Adipose tissue (tissue), 3 donors: ENCODE results near the gene PRPF40A. TPM values are rescaled to one million over a fixed set of nuclear protein-coding genes. Genes with fewer than 3 reads are reported as not detected.

Experiments
- H3K27ac ChIP-seq: one replicate; pipeline ENCODE4 v1.5.1; 2013; ENCODE audit warnings: low read depth, low read length
- WGBS, 3 donors: extraction: QIAGEN DNeasy Blood & Tissue Kit; methylation state at CpG; one replicate each; pipeline ENCODE4 v1.1.7; 2013; 5-methylcytosine and 5-hydroxymethylcytosine counted together
- polyA plus RNA-seq, 3 donors: library from polyadenylated mRNA; stranded (reverse); fragments of 200-250 nt; gene quantifications; one replicate each; pipeline ENCODE4 v1.2.3, GENCODE V29; 2013
- donor health status: healthy with polysubstance abuse.
- donor health status: Bipolar disorder and iron deficiency.
- donor health status: healthy.

PRPF40A gene
- polyA plus RNA-seq, 3 donors = 16.8 to 26.1 (median 18.1) TPM

DNA sequence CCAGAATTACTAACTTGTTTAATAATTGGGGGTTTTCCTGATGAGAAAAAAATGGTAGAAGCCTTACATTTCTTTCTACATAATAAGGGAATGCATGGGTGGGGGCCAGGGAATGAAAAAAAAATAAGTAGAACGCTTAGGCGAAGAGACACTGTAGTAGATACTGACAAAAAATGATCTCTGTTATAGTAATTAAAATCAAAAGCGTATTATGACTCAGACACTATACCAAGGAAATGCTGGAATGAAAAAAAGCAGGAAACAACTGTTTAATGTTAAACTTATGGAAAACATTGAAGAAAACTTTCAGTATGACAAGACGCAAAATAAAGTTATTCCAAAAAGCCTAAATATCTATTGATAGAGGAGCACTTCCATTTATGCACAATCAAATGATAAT is 42.9 kb downstream of the PRPF40A start:
- H3K27ac ChIP-seq = no peak overlapping the region
- 90 to 91% (median 90%) methylated on average over 4 of the region's 4 CpGs for WGBS, 3 donors

DNA sequence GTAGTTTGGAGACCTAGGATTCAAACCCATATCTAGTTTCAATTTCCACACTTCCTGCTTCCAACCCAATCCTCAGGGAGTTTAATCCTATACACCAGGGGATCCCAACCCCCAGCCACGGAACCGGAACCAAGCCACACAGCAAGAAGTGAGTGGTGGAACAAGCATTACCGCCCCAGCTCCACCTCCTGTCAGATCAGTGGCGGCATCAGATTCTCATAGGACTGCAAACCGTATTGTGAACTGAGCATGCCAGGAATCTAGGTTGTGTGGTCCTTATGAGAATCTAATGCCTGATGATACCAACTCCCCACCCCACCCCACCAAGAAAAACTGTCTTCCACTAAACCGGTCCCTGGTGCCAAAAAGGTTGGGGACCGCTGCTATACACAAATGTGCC is 52.5 kb downstream of the PRPF40A start:
- H3K27ac ChIP-seq = no peak overlapping the region
- 92 to 95% (median 93%) methylated on average over 7 of the region's 7 CpGs for WGBS, 3 donors

DNA sequence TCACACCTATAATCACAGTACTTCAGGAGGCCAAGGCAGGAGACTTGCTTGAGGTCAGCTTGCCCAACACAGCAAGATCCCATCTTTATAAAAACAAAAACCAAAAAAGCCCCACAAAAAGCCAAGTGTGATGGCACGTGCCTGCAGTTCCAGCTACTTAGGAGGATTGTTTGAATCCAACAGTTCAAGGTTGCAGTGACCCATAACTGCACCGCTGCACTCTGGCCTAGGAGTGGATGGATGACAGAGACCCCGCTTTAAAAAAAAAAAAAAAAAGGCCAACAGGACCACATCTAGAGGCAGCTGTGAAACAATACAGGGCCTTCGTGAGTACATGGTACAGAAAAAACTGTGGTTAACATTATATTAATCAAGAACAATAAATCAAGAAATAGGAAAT is 56.2 kb downstream of the PRPF40A start:
- H3K27ac ChIP-seq = no peak overlapping the region
- 88 to 97% (median 91%) methylated on average over 4 of the region's 4 CpGs for WGBS, 3 donors

DNA sequence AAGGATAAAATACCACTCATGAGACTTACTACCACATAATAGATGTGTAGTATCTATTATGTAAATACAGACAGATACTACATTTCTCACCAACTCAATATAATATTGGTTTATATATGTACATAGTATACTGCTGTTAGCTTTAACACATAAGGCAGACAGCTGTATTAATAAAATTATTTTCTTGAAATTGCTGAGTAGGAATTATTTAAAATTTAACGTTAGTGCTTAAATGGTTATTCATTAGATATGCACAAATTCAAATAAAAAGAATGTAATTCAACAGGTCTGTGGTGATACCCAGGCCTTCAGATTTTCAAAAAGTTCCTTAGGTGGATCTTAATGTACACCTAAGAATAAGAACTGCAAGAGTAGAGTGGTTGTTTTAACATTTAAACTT is 59.0 kb downstream of the PRPF40A start:
- WGBS, 3 donors = 80 to 82% (median 81%) methylated on average over 1 of the region's 1 CpG
- H3K27ac ChIP-seq = no peak overlapping the region

DNA sequence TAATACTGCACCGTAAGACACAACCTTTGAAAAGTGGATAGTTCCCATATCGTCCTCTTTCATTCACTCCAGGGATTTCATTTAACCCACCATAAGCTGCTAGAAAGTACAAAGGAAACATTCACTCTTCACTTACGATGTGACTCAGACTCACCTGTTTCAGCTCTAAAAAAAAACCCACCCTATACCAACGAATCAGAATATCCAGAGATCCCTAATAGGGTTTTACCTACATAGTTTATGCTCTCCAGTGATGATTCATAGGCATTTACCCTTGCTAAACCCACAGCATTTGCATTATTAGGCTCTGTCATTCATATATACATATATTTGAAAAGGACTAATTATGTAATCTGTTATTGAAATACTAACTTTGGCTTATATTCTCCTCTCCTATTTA is 60.2 kb downstream of the PRPF40A start:
- 76 to 84% (median 83%) methylated on average over 4 of the region's 4 CpGs for WGBS, 3 donors
- H3K27ac ChIP-seq = no peak overlapping the region

DNA sequence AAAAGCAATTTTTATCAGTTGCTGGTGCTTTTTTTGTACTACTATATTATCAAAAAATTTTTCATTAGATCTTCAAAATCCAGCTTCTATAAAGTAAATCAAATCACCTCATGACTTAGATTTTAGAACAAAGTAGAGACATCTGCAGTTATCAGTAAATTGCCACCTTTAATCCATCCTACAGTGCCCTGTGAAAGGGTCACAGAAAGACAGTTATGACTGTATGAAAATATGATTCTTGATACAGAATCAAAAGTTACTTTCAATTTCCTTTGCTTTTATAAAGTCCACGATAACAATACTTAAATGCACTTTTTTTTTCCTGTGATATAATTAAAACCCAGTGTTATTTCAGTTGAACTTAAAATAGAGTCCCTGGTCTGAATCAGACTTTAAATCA is 61.4 kb downstream of the PRPF40A start:
- 84 to 93% (median 84%) methylated on average over 1 of the region's 1 CpG for WGBS, 3 donors
- H3K27ac ChIP-seq = no peak overlapping the region

DNA sequence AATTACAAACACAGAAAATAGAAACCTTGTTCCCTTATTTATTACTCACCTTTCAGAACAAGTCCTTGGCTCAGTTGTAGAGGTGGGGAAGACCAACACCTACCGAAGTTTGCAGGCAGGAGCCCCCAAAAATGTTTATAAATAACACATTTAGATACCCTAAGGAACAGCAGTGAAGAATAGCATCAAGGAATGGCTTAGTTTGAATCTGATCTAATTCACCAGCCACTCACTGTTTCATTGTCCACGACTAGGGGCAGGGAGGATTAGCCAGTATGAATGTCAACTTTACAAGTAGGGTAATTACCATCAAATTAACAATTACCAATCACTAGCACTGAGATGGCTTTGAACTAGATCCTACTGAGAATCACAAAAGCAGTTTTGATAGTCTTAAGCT is 65.4 kb downstream of the PRPF40A start:
- 71 to 80% (median 71%) methylated on average over 2 of the region's 2 CpGs for WGBS, 3 donors
- H3K27ac ChIP-seq = no peak overlapping the region

DNA sequence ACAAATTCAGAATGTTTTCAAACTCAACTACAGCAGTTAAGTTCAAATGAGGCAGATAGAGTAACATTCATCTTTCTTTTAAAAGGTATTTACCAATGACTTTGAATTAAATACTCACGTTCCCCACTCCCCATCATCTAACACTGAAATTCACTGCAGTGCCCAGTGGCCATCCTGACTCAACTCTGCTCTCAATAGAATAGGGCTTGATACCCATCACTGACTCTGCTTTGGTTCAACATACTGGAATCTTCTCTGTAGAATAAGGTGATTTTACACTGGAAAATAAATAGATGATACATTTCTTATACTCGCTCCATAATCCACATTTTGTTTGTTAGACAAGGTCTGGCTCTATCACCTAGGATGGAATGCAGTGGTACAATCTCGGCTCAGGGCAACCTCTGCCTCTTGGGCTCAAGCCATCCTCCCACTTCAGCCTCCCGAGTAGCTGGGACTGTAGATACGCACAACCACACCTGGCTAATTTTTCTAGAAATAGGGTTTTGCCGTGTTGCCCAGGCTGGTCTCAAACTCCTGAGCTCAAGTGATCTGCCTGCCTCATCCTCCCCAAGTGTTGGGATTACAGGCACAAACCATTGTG is 66.4 kb downstream of the PRPF40A start:
- H3K27ac ChIP-seq = no peak overlapping the region

DNA sequence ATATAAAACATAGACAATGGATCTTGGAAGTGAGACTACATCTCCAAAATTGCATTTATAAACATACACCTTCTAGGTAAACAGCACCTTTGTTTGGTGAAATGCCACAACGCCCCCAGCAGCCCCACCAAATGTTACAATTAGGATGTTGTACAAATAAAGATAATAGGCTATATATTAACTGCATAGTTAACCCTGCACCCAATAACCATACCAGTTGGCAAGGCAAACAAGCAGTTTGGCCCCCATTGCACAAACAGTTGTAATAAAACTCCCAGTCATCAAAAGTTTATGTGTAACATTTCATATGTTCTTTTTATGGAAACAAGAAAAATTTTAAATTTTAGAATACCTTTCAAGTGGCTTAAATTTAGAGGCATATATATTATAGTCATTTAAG is 67.3 kb downstream of the PRPF40A start:
- WGBS, 3 donors = 41 to 86% (median 84%) methylated on average over 1 of the region's 1 CpG
- no peak overlapping the region for H3K27ac ChIP-seq

More for the DNA sequence above, 66.4 kb downstream of the PRPF40A start:
- 93 to 96% (median 94%) methylated on average over 6 of the region's 6 CpGs for WGBS, 3 donors

DNA sequence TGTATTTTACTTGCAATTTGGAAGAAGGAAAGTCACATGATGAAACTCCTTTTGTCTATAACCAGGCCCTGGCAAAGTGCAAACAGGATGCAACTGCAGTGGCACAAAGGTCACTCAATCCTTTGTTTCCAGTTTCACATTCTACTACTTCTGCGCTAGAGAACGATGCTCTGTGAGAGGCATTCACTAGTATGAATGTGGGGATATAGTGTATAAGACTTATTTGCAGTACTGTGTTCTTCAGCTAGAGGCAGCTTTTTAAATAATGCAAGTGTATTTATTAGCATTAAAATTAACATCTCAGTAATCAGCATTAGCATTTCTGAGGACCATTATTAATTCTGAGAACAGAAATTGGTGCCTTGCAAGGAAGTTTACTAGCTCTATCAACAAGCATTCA is 68.9 kb downstream of the PRPF40A start:
- WGBS, 3 donors = 17 to 27% (median 20%) methylated on average over 2 of the region's 2 CpGs
- H3K27ac ChIP-seq = no peak overlapping the region

DNA sequence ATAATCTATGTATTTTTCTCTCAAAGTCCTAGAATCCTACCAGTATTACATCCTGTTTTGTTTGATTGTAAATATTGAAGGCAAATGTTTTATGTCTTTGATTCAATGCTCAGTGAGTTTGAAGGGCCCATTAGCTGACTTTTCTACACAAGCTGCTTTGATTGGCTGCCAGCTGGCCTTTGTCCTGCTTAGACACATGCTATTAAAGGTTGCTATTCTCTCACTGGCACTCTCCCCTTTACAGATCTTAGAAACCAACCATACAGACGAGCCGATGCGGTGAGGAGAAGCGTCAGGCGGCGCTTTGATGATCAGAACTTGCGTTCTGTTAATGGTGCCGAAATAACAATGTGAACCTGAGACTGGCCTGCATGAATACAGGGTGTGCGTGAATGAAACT is 69.7 kb downstream of the PRPF40A start:
- 25 to 72% (median 54%) methylated on average over 9 of the region's 9 CpGs for WGBS, 3 donors
- no peak overlapping the region for H3K27ac ChIP-seq

DNA sequence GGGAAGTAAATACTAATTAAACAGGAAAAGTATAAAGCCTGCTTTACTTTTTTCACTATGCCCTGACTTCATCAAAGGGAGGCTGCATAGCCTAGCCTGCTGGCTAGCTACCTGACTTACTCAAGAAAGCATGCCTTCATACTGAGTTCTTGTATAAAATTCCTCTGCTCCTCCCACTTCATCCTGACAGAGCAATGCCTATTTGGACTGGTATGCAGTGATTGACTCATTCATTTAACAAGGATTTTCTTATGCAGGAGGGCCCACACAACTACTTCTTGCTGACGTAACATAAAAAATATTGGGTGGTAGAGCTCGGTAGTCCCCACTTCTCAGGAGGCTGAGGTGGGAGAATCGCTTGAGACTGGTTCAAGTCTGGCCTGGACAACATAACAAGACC is 70.5 kb downstream of the PRPF40A start:
- H3K27ac ChIP-seq = no peak overlapping the region

DNA sequence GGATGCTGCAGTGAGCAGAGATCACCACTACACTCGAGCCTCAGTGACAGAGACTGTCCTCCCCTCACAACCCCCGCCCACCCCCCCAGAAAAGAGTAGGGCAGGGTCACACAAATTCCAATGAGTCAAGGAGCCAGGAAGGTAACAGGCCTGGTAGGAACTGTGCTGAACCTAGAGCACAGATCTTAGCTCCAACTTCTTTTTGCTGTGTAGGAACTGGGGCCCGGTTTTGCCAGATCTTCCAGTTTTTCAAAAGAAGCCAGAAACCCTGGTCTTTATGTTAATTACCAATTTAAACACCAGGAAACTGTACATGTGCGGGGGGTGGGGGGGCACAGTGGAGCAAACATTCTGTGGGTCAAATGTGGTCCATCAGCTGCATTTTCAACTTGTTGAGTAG is 71.0 kb downstream of the PRPF40A start:
- 66 to 70% (median 70%) methylated on average over 4 of the region's 4 CpGs for WGBS, 3 donors
- no peak overlapping the region for H3K27ac ChIP-seq

More for the DNA sequence above, 70.5 kb downstream of the PRPF40A start:
- 82 to 93% (median 87%) methylated on average over 3 of the region's 3 CpGs for WGBS, 3 donors

DNA sequence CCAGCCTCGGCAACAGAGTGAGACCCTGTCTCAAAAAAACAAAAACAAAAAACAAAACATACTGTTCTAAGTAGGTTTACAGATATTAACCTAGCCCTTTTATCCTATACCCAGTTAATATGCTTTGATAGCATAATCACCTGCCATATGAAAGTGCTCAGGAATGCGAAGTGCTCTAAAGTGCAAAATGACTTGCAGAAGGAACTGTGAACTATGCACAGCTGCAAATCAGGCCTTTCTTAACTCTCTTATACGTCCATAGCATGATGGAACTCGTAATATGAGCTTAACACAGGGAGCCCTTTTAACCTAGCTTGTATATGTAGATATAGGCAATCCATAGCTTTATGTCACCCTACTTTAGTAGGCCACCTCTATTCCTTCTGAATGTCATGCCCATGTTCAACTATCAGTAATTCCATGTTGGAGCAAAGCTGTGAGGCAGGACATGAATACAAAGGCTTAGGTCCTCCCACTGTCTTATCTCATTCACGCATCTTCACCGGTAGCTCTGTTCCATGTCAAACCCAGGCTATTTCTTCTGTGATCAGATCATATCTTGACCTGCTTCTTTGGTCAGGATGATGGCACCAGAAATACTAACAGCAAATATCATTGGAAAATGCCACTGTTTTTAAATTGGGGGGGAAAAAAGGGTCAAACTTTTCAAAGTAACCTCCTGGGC is 72.9 kb downstream of the PRPF40A start:
- no peak overlapping the region for H3K27ac ChIP-seq
- WGBS, 3 donors = 92 to 97% (median 96%) methylated on average over 6 of the region's 6 CpGs

DNA sequence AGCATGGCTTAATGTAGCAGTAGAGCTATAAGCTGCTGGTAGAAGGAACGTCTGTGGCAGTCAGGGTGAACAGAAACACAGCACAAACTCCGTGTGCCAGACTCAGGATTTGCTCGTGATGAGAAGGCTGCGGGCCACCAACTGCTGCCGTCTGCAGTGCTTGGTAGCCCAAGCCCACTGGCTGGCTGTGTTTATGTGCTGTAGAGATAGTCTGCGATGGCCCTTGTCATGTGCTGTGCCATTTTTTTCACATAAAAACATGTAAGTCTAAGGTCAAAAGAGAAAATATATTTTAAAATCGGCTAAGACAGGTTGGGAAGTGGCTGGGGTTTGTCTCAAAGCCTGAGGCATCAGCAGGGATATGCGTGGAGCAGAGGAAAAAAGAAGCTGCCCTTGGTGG is 78.7 kb downstream of the PRPF40A start:
- no peak overlapping the region for H3K27ac ChIP-seq
- whole genome bisulfite sequencing, 3 donors = 70 to 79% (median 77%) methylated on average over 8 of the region's 8 CpGs

DNA sequence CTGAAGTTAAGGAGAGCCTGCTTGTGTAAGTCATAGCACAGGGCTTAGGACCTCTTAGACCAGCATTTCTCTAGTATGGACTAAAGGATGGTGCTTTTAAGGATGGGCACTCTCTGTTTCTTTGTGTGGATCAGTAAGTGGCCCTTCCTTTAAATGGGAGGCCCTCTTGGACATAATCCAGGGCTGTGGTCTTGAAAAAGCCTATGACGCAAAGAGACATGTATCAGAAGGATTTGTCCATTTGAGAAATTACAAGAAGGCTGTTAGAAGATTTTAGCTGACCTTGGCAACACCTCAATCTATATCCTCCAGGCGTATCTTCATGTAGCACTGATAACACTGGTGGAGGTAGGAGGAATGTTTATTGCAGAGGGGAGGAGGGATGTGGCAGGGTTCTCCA is 79.2 kb downstream of the PRPF40A start:
- H3K27ac ChIP-seq = no peak overlapping the region
- 76 to 84% (median 81%) methylated on average over 2 of the region's 2 CpGs for WGBS, 3 donors

DNA sequence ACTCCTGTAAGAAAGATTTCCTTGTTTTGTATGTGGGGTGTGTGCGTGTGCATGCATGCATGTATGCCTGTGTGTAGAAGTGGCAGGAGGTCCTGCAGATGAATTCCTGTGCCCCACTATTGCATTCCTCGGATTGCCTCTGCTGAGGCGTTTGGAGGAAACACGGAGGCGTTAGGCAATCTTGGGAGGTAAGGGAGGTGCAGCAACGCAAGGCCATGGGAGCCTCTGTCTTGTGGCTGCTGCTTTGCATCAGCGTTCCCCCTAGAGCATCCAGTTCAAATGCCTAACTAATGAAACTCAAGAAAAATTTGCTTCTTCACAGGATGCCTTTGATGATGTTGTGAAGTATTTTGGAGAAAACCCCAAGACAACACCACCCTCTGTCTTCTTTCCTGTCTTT is 80.0 kb downstream of the PRPF40A start:
- WGBS, 3 donors = 78 to 88% (median 83%) methylated on average over 7 of the region's 7 CpGs
- H3K27ac ChIP-seq = no peak overlapping the region

DNA sequence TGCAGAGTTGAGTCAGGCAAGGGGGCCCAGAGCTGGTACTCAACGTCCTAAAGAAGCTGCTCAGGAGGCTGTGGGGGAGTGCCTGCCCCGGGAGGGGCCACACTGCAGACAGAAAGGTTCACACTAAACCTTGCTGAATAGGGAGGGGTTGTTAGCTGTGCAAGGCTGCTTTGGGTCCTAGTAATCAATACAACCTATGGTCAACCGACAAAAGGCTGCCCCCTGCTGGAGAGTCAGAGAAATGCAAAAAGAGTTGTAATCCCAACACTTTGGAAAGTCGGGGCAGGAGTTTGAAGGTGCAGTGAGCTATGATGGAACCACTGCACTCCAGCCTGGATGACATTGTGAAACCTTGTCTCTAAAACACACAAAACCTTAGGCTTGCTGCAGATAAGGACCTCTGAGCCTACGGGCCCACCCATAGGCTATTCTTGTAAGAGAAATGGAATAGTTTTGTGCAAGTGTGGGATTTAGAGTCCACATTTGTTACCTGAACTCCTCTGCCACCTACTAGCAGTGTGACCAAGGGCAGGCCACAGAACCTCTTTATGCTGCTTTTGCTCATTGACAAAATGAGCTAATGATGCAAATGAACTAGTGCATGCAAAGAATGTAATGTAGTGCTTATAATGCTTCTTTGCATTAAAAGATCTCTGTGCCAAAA is 81.5 kb downstream of the PRPF40A start:
- WGBS, 3 donors = 22 to 33% (median 32%) methylated on average over 5 of the region's 5 CpGs
- no peak overlapping the region for H3K27ac ChIP-seq

DNA sequence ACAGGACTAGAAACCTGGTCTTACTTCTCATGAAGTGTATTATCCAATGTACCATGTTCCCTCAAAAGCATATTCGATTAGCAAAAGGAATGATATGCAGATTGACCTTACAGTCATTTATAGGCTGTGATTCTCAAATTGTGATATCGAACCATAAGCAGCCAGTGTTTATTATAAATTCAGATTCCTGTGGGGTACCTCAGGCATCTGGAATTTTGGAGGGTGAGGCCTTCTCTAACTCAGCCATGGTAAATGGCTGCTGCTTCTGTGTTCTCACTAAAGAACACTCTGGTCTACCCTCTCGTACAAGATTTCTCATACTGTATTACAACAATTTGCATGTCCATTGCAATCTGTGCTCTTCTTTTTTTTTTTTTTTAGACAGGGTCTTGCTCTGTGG is 84.5 kb downstream of the PRPF40A start:
- 90 to 97% (median 95%) methylated on average over 3 of the region's 3 CpGs for WGBS, 3 donors

DNA sequence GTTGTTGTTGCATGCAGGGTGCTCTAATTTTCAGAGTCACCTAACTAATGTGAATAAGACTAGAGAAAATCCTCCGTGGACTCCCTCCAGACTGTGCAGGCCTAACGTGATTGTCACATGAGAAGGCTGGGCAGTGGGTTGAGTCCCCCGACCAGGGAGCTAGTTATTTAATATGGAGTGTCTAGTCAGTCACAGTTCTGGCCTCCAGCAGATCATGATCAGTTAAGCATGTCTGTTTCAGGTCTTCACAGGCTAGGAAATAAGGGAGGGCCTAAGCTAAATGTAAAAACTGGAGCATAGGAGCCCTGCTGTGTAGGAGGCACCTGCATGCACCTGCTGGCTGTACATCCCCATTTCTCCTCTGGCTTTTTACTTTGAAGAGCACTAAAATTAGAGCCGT is 86.8 kb downstream of the PRPF40A start:
- WGBS, 3 donors = 87 to 95% (median 87%) methylated on average over 4 of the region's 4 CpGs

More for the DNA sequence above, 84.5 kb downstream of the PRPF40A start:
- H3K27ac ChIP-seq = no peak overlapping the region

More for the DNA sequence above, 86.8 kb downstream of the PRPF40A start:
- H3K27ac ChIP-seq = no peak overlapping the region
